GM21528 (cell line): ENCODE data around the gene VARS1.
"Not testable (repeated sequence)": the region's sequence is repeated elsewhere in the genome, so short reads cannot be mapped to it uniquely, and the experiment has no call there.

Source experiments
- ATAC-seq: cut with Tn5 transposase; IDR thresholded peaks from one replicate; pipeline ENCODE4 v1.9.1; 2021; ENCODE audit warnings: mild to moderate bottlenecking, moderate library complexity; ENCODE audit not compliant: unreplicated experiment, low FRiP score

Gene VARS1

DNA sequence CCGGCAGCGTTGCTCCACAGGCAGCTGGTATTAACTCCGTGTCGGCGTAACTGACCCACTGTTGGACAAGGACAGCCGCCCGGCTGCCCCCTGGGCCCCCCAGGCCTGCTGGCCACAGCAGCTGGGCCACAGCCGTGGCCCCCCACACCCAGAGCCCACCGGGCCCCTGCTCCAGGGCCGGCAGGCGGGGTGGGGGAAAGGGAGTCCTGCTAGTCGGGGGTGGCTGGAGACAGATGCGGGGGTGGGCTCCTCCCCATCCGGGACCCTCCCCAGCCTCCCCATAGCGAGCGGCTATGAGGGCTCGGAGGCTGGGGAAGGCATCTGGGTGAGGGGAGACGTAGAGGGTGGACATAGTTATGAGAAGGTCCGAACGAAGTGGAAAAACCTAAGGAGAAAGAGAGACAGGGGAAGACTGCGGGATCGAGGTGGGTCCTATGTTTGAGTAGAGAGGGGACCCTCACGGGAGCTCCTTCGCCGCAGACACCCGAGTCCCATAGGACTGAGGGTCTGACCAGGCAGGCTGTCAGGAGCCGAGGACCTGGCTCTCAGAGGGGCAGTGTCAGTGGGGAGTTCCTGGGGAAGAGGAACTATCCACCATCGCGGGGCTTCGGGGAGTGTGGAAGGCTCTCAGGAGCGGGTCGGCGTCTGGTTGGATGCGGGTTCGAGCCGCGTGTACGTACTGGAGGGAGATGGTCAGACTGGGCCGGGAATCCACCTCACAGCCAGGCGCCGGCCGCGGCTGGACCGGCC, 511 bp downstream of the VARS1 start:
- peak; percentile 6 for ATAC-seq

DNA sequence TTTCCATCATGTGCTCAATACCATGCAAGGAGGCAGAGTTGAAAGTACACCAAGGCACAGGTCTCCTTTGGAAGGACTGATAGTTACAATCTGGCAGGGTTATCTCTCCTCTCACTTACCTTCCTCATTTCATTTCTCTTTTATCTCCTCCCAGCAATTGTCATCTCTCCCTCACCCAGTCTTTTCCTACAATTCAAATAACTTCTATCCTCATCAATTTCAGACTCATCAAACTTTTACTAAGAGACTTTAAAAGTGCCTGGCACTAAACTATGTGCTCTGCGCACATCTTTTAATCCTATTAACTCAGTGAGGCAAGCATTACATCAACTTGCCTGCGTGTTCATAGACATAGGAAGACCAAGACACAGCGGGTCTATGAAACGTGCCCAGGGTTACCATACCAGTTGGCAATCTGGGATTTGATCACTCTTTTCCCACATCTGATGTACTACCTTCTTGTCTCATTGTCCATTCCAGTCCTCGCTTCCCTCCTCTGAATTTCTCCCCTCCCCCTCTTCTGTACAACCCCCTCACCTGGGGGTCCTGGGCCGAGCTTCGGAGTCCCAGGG, 1.2 kb downstream of the VARS1 start:
- no peak for ATAC-seq

DNA sequence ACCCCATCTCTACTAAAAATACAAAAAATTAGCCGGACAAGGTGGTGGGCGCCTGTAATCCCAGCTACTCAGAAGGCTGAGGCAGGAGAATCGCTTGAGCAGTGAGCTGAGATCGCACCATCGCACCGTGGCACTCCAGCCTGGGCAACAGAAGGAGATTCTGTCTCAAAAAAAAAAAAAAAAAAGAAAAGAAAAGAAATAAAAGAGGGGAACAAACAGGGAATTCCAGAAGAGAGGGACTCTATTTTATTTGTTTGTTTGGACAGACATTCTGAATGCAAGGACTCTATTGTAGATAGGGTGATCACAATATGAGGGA, 1.7 kb downstream of the VARS1 start:
- ATAC-seq: not testable (repeated sequence)

DNA sequence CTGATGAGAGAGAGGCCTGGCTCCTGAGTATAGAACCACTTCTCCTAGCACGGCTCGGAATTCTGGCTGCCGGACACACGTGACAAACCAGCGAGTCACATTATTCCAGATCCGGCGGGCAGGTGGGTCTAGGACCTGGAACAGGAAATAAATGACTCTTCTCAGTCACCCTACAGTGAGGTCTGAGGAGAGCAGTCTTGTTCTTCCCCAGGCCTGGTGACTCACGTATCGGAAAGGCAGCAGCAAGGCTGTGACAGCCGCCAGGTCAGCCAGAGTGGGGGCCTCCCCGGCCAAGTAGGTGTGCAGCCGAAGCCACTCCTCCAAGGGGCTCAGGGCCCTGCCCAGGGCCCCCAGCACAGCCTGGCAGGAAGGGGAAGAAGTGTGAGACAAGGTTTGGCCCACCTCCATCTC, 2.8 kb downstream of the VARS1 start:
- ATAC-seq: no peak

DNA sequence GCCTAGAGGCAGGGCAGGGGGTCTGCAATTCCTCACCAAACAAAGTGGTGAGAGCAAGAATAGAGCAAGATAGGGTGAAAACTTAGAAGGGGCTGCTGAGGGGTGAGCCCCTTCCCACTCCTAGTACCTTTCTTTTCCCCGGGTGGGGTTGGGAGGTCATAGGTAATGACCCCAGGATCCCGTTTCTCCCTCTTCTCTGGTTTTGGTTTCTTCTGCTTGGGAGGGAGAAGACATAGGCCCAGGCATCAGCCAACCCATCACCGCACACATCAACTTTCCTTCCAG, 3.5 kb downstream of the VARS1 start:
- ATAC-seq: no peak

DNA sequence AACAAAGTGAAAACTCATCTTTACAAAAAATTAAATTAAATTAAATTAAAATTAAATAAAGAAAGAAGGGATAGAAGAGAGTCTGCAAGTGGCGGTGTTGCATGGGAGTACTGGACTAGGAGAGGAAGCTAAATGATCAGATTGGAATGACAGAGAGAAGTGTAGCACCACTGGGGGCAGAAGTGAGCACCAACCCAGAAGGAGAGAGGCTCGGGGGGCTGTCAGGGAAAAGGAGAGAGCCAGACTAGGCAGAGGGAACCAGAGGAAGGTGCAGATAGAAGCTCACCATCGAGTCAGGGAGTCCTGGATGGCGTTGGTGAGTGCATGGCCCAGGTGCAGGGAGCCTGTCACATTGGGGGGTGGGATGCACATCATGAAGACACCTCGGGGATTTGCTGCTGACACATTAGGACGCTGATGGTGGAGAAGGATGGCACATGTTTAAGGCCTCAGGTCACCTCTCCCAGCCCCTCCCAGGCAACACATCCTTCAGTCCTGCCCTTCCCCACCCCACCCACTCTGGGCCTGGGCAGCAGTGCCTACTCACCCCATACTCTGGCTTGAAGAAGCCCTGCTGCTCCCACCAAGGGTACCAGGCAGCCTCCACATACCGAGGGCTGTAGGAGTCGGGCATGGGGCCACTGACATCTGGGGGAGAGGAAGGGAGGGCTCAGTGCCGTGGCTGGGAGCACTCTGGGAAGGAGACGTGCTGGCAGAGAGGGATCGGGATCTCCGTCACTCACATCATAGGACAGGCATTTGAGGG, 4.0 kb downstream of the VARS1 start:
- ATAC-seq: no peak

DNA sequence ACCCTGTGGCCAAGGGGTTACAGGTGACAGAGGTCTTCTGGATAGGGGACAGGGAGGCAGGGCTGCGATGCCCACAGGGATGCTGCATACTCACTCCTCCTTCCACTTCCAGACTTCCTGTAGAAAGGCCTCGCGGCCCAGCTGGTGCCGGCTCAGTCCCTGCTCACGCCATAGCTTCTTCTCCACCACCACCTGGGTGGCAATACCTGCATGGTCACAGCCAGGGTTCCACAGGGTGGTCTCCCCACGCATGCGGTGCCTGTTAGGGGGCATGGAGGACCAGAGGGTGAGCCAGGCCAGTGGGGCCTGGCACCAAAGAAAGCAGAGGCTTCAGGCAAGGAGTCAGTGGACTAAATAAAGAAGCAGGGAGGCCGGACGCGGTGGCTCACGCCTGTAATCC, 10.1 kb downstream of the VARS1 start:
- ATAC-seq: no peak

DNA sequence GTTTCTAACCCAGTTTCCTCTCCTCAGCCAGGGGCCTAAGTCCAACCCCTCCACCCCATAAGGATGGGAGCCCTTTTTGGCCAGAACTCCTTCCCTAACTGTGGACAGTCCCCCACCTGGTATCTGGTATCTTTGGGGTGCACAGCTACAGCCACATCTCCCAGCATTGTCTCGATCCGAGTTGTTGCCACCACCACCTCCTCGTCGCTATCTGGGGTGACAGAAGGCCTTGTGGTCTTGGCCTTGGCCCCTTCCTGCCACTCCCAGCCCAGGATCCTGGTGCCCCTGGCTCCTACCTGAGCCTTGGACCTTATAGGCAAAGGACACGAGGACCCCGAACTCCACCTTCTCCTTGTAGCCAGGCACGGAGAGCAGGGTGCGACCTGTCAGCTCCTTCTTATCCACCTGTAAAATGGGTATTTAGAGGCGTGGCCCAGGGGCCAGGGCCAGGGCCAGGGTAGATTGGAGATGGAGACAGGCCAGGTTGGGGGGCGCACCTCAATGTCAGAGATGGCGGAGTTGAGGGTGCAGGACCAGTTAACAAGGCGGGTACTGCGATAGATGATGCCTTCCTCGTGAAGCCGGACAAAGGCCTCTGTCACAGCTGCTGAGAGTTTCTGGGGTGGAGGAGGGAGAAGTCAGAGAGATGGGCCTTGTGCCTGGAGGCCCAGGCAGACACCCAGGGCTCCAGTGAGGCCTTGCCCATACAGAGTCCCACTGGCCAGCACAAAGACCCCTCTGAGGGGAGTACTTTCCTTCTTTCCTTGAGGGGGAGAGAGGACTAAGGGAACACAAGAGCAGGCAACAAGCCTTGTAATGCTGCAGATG, 11.2 kb downstream of the VARS1 start:
- ATAC-seq: no peak

DNA sequence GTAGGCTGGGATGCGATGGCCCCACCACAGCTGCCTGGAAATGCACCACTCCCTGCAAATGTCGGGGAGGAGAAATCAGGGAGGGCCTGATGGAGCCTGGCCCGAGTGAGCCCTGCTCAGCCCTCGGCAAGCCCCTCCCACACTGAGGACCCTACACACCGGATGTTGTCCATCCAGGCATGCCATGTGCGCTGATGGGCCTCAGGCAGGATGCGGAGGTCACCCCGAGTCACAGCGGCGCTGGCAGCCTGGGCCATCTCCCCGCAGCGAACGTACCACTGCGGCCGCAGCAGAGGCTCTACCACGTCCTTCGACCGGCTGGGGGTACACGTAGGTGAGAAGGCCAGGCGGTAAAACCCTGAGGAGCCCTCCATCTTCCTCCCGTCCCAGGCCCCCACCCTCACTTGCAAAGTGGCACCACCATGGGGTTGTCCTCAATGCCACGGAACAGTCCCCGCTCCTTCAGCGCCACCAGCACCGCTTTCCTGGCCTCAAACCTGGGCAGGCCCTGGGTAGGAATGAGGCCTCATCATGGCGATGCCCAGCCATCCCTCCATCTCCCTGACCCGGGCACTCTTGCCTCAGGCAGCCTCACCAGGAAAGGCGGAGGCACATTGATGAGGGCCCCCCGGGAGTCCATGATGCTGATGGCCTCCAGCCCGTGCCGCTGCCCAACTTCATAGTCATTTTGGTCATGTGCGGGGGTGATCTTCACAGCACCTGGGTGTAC, 13.3 kb downstream of the VARS1 start:
- no peak for ATAC-seq

DNA sequence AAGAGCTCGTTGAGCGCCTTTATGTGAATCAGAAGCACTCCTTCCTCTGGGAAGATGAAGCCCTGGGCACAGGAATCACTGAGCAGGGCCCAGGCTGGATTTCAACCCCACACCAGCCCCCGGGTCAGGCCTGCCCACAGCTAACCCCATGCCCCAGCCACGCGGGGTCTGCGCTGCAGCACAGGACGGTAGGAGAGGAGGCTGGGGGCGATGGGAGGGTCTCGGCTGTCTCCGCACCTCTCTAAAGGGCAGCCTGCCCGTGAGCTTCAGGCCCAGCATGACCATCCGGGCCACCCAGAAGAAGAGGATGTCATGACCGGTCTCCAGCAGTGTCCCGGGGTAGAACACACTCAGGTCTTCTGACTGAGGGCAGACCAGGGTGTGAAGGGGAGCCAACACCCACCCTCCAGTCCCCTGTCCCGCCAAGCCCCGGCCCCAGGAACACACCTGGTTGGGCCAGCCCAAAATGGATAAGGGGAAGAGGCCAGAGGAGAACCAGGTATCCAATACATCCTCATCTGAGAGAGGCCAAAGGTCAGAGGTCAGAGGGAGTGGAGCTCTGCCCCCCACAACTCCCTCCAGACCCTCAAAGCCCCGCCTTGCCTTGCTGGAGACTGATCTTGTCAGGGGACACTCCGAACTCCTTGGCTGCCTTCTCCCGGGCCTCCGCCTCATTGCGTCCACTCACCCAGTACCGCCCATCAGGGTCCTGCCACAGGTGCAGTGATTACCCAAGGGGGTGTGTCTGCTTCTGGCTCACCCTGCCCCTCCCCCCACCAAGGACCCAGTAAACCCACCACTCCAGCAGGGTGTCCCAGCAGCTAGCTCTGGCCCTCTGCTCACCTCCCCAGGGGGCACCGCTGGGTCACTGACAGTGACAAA, 14.1 kb downstream of the VARS1 start:
- no peak for ATAC-seq

DNA sequence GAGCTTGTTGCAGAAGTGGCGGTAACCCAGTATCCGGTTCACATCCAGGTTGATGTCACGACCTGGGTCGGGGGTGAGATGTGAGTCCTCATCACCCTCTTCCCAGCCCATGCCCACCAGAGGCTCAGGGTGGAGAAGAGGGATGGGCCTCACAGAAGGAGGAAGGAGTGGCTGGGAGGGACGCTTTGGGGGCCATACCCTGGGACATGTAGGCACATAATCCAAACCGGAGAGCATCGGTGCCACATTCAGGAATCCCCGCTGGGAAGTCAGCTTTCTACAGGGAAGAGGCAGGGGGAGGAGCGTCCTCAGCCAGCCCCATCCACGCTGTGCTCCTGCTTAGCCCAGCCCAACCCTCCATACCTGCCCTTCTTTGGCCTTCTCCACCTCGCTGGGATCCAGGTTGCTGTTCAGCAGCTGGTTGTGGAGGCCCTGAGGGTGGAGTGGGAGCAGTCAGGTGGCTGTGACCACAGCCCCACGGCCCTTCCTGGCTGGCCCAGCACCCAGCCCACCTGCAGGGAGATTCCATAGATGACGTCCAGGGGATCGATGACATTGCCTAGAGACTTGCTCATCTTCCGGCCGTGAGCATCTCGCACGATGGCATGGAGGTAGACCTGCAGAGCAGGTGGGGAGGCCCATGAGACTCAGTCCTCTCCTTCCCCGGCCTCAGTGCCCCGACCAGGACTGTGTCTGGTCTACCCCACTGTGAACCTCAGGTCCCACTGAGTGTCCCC, 14.9 kb downstream of the VARS1 start:
- ATAC-seq: no peak

DNA sequence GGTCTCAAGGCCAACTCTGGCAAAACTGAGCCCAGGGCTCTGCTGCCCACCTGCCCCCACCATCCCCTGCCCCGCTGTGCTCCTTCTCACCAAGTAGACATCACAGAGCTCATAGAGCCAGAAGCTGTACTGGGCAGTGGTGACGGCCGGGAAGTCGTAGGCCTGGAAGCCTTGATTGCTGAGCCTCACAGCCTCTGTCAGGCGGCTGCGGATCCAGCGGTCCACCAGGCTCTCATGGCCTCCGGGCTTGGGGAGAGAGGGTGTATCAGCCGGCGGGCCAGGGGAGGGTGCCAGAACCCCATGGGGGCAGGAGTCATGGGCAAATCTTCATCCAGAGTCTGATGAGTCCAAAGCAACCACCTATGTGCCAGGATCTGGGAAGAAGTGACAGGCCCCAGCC, 15.6 kb downstream of the VARS1 start:
- no peak for ATAC-seq

DNA sequence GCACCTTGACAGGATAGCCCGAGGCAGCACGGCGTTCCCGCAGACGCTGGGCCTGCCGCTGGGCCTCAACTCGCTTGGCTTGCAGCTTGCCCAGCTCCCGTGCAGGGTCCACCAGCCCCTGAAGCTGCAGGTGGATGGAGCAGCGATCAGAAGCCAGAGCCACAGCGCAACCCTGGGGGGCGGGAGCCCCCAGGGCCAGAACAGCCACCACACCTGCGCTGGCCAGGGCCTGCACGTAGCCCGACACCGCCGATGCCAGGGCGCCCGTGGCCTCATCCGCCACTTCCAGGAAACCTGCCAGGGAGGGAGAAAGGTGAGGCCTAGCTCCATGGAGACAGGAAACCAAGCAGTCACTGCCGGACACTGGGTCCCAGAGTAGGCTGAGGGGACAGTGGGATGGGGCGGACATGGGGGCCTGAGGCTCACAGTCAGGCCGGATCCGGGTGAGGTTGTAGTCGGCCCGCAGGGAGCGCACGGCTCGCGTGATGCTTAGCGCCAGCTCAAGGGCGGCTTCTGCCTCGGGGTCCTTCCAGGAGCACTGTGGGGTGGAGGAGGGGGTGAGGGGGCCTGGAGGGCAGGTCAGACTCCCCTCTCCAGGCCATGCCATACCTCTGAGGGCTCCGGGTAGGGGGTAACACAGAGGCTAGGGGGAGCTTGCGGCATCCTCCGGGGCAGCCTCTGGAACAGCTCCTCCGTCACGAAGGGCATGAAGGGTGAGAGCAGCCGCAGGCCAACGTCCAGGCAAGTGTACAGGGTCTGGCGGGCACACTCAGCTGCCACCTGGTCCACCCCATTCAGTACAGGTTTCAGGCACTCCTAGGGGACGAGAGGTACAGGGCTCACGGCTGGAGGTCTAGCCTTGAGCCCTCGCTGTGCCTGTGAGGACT, 16.3 kb downstream of the VARS1 start:
- ATAC-seq: no peak

DNA sequence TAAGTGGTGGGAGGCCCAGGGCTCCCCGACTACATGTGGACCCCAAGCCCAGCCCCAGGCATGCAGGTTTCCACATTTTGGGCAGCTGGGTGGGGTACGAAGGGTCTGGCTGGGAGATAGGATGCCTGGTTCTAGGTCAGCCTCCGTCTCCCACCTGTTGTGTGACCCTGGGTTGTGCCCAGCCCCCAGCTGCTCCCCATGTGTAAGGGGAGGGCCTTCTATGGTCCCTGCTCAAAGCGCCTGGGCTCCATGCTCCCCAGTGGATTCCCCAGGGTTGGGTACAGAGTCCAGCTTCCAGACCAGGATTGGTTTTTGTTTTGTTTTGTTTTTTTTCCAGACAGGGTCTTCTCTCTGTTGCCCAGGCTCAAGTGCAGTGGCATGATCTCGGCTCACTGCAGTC, 17.4 kb downstream of the VARS1 start:
- ATAC-seq: no peak

DNA sequence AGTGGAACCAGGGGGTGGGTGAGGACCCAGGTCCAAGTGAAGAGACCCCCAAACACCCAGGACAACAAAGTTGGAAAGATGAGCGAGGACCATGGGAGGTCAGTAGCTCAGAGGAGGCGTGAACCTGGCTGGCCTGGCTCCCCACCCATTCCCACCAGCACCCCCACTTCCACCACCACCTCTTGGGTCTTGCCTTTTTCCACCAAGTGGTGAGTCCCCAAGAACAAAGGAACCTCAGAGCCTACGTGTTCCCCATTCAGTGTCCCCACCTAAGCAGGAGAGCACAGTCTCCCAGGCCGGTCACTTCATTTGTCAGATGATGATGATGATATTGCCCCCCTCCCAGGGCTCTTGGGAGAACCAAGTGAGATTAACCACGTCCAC, 17.9 kb downstream of the VARS1 start:
- no peak for ATAC-seq

DNA sequence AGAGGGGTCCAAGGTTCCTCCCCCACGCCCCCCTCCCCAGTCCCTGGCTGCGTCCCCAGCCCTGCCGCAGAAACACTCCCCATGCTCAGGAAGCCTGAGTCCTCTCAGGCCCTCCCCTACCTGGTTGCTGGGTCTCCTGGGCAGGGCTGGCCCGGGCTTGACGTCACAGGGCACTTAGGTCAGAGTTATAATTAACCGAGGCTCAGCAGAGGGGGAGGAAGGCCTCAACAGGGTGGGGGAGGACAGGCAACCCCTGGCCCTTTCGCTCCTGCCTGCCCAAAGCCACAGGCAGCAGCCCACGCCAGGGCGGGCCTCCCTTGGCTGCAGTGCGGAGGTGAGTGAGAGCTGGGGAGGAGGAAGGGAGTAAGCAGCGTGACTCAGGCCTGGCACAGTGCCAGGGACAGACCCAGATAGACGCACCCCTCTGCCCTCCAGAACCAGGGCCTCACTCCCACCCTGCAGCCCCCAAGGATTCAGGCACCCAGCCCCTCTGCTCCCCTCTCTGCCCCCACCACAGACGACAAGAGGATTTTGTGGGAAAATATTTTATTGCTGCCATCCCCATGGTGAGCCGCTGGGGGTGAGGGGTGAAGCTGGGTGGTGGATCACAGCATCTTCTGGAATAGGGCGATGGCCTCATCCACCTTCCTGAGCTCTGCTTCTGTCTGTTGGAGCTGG, 18.4 kb downstream of the VARS1 start, which contains the start of gene VWA7:
Gene VWA7, minus strand, starts transcription at position 340 of the 678 bp plus-strand sequence. CDS start 549 bp downstream, outside the sequence.
- ATAC-seq: peak; percentile 55

DNA sequence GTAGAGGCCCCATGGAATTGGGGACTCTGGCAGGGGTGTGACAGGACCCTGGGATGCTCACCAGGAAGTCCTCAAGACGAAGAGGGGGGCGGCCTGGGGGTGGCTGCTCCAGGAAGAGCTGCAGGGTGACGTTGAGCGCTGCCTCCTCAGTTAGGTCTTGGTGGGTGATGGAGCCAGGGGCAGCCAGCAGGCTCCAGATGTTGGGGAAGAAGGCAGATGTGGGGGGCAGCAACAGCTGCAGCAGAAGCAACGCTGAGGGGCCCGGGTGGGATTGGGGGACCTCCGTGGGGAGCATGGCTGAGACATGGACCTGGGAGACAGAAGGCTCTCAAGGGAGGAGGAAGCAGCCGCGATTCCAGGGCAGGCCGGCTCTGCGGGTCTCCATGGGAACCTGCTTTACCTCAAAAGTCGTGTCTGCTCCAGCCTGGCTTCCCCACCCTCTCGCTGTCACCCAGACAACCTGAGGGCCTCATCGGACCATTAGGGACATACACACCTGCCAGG, 19.0 kb downstream of the VARS1 start:
- ATAC-seq: no peak
